Neutrophil (primary cell): Measurements from ENCODE around the gene PITX2.

Experiments used
- H3K27ac ChIP-seq: fragments of 200-600 bp; sonication (generic); 2 replicates; pipeline ENCODE4 v1.5.1; 2016; ENCODE audit warnings: mild to moderate bottlenecking, moderate library complexity
- H3K27me3 ChIP-seq: fragments of 200-600 bp; sonication (generic); 2 replicates; pipeline ENCODE4 v1.6.0; 2016; ENCODE audit warnings: mild to moderate bottlenecking
- H3K36me3 ChIP-seq: fragments of 200-600 bp; sonication (generic); 2 replicates; pipeline ENCODE4 v1.5.1; 2017
- H3K4me1 ChIP-seq, 2 experiments: fragments of 200-600 bp in 1 of 2; sonication (generic) in 1 of 2; 1 replicate in 1 of 2; 2 replicates in 1 of 2; pipeline versions ENCODE4 v1.5.1 to v1.6.1; 2013 to 2016; ENCODE audit warnings: low read depth in 1 of 2, low read length in 1 of 2, mild to moderate bottlenecking in 1 of 2, moderate library complexity in 1 of 2; ENCODE audit not compliant: control insufficient read depth in 1 of 2, insufficient read depth in 1 of 2
- H3K4me3 ChIP-seq, 2 experiments: fragments of 200-600 bp in 1 of 2; sonication (generic) in 1 of 2; 1 replicate in 1 of 2; 2 replicates in 1 of 2; pipeline ENCODE4 v1.5.1; 2013 to 2016; ENCODE audit warnings: low read depth in 1 of 2, low read length in 1 of 2, mild to moderate bottlenecking in 1 of 2, moderate library complexity in 1 of 2
- H3K9me3 ChIP-seq: fragments of 200-600 bp; sonication (generic); 2 replicates; pipeline ENCODE4 v1.5.1; 2016
- CTCF ChIP-seq: fragments of 200-600 bp; sonication (generic); IDR thresholded peaks from 2 replicates; pipeline ENCODE4 v1.5.1; 2016; ENCODE audit warnings: antibody characterized with exemption

PITX2 gene

GRCh38 chr4:110616238-110617074 lies 6.4 kb downstream of the PITX2 start:
- Histone ChIP-seq H3K27ac (no peak overlapping the region), H3K27me3 (peaks cover 100% of the 10 kb centered on the region), H3K4me3 (no peak overlapping the region), H3K4me1 (peaks cover 4% of the 10 kb centered on the region in 2 experiments), H3K36me3 (no peaks in the 10 kb centered on the region), H3K9me3 (peaks cover 6% of the 10 kb centered on the region)
- no peak for TF ChIP-seq CTCF

GRCh38 chr4:110615353-110616237 lies 7.3 kb downstream of the PITX2 start:
- Histone ChIP-seq H3K27ac (no peak overlapping the region), H3K4me3 (no peak overlapping the region)

GRCh38 chr4:110614976-110615352 lies 7.9 kb downstream of the PITX2 start:
- no peak for TF ChIP-seq CTCF
- peaks cover 6% of the 10 kb centered on the region for H3K9me3 ChIP-seq

More at GRCh38 chr4:110615353-110616237, 7.3 kb downstream of the PITX2 start:
- Histone ChIP-seq H3K27me3 (peaks cover 100% of the 10 kb centered on the region), H3K4me1 (no peaks in the 10 kb centered on the region), H3K9me3 (peaks cover 6% of the 10 kb centered on the region), H3K36me3 (no peaks in the 10 kb centered on the region)
- no peak for TF ChIP-seq CTCF

GRCh38 chr4:110614173-110614963 lies 8.5 kb downstream of the PITX2 start:
- Histone ChIP-seq H3K27me3 (peaks cover 100% of the 10 kb centered on the region), H3K4me1 (no peaks in the 10 kb centered on the region), H3K9me3 (peaks cover 6% of the 10 kb centered on the region), H3K36me3 (no peaks in the 10 kb centered on the region), H3K4me3 (no peak overlapping the region), H3K27ac (no peak overlapping the region)
- TF ChIP-seq CTCF: no peak

More at GRCh38 chr4:110614976-110615352, 7.9 kb downstream of the PITX2 start:
- H3K4me1 ChIP-seq: no peaks in the 10 kb centered on the region
- no peaks in the 10 kb centered on the region for H3K36me3 ChIP-seq
- H3K27ac ChIP-seq: no peak overlapping the region
- H3K4me3 ChIP-seq: no peak overlapping the region
- H3K27me3 ChIP-seq: peaks cover 100% of the 10 kb centered on the region

- Histone ChIP-seq H3K4me3 (no peak overlapping the region), H3K4me1 (no peaks in the 10 kb centered on the region), H3K9me3 (peaks cover 6% of the 10 kb centered on the region), H3K36me3 (no peaks in the 10 kb centered on the region), H3K27ac (no peak overlapping the region), H3K27me3 (peaks cover 100% of the 10 kb centered on the region)
- no peak for TF ChIP-seq CTCF
Measured at GRCh38 chr4:110613745-110614144, 9.1 kb downstream of the PITX2 start.
